ENCODE measurements around the gene SHANK1.

DNA sequence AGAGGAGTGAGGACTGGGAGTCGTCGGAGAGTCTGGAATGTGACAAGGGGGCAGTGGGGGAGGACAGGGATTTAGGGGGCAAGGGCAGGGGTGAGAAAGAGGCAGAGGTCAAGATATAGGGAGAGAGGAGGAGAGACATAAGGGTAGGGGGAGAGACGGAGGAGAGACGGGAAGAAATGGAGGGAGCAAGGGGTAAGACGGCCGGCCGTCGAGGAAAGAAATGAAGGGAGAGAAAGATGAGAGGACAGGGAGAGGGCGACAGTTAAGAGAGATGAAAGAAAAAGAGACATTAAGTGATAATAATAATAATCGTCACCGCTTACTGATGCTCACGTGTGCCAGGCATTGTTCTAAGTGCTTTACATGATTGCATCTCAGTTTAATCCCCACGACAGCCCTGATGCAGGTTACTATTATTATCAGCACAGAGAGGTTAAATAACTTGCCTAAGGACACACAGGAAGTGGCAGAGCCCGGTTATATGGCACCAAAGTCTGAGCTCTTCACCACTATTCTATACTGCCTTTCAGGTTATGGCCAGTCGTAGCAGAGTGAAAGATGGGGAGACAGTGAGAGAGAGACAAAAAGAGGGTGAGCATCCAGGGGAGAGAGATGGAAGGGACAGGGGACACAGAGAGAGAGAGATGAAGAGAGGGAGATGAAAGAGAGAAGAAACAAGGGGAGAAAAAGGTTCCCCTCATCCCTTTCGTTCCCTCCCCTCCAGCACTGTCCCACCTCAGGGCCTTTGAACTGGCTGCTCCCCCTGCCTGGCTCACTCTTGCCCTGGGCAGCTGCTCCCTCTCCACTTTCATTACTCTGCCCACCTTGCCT lies 56.7 kb downstream of the SHANK1 start:
- TF ChIP-seq MAX (IDR thresholded peaks at IDR 0.05) = no peak
- no peak for TF ChIP-seq IRF1 (CRISPR knock-in tag; IDR thresholded peaks at IDR 0.05; ENCODE audit: low read depth)
- TF ChIP-seq, protein P1, sequence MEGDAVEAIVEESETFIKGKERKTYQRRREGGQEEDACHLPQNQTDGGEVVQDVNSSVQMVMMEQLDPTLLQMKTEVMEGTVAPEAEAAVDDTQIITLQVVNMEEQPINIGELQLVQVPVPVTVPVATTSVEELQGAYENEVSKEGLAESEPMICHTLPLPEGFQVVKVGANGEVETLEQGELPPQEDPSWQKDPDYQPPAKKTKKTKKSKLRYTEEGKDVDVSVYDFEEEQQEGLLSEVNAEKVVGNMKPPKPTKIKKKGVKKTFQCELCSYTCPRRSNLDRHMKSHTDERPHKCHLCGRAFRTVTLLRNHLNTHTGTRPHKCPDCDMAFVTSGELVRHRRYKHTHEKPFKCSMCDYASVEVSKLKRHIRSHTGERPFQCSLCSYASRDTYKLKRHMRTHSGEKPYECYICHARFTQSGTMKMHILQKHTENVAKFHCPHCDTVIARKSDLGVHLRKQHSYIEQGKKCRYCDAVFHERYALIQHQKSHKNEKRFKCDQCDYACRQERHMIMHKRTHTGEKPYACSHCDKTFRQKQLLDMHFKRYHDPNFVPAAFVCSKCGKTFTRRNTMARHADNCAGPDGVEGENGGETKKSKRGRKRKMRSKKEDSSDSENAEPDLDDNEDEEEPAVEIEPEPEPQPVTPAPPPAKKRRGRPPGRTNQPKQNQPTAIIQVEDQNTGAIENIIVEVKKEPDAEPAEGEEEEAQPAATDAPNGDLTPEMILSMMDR (CRISPR knock-in tag; IDR thresholded peaks at IDR 0.05) = no peak

Measured in HepG2 (cell line).